DMS53 treated with DMSO at 0.1 percent for 48 hours (cell line): ENCODE results near the gene CMKLR1.

Experiments
- DNase-seq: peaks from one replicate; lab custom pipeline; 2025; ENCODE audit not compliant: unreplicated experiment; lab: John Stamatoyannopoulos, UW

CMKLR1 gene

DNA sequence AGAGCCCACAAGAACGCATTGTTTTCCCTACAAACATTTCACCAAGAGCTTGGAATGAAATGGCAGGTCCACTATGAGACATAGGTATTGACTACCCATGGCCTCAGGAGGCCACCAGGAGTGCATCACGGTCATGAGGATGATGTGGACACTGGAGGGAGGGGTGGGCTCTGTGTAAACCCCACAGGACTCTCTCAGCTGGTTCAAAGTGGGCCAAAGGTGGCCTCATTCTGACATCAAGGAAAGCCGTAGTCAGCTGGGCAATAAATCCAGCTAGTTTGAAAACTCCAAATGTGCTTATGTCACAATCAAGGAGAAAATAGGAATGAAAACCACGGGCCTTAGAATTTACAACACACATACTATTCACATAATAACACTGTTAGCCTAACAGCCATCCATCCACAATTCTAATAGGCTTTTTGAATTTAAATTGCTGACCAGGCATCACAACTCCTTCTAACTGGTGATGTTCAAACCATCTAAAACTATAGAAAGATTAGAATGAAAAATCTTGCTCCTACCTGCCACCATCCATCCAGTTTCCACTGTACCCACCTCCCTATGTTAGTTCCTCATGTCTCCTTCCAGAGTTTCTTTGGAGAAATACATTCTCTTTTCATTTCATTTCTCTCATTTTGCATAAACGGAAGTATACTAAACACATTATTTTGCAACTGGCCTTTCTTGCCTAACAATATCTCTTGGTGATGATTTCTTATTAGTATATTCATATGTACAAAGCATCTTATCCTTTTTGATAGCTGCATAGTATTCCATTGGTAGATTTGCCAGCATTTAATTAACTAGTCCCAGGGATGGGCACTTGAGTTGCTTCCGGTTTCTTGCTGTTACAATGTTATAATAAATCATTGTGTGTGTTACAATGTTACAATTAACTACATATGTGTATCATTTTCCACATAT, 21.5 kb downstream of the CMKLR1 start:
- DNase-seq, result no peak

- no peak for DNase-seq
These were observed 22.7 kb downstream of the CMKLR1 start for GRCh38 chr12:108316176-108317086.

DNA sequence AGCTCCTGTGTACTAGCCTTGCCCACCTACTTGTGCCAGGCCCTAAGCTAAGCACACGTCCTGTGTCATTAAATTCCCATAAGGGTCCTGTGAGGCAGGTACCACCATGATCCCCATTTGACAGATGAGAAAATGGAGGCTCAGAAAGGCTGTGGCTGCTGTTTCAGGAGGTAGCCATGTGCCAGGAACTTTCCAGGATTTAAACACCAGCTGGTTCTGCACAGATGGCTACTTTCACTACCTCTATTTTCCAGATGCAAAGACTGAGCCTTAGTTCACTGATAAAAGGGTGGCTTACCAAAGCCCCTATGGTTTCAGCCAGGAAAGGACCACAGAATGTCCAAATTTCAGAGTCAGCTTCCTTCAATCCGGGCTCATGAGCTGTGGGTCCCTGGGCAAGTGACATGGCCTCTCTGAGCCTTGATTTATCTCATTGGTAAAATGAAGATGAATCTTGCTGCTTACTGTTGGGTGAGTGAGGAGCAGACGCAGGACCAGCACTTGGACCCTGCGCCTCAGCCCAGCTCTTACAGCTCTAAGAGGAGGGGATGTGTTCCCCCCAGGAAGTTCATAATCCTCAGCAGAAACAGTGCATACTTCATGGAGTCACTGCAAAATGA, 23.5 kb downstream of the CMKLR1 start:
- DNase-seq, result no peak

DNA sequence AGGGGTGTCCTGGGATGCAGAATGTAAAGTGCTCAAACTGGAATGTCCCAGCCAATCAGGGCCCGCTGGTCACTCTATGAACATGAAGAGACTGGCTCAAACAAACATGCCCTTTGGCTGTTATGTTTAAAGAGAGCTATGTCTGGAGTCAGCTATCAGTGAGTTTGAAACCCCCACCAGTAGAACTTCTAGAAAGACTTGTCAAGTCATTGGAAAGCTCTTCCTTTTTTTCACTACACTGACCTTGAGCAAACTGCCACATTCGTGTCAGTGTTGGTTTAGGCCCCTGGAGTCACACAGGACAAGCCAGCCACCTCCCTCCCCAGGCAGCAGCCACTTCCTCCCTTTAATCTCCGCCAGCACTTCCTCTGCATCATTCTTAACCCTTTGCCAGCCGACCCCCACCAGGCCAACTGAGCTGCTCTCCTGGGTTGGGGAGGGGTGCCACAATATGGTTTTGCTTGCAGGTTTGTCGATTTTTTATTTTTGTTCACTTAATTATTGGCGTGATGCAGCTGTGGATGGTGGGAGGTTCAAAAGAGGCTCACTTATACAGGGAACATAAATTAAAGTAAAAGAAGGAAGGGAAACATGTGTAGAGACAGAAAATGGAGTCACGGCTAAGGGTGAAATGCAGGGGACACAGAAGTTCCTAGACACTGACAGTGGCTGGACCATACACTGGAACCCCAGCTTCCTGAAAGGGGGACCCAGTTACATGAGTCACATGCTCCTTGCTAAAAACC, 25.3 kb downstream of the CMKLR1 start:
- no peak for DNase-seq

- no peak for DNase-seq
These were observed 25.9 kb downstream of the CMKLR1 start for GRCh38 chr12:108313241-108313605.

- DNase-seq, result no peak
These were observed 26.4 kb downstream of the CMKLR1 start for GRCh38 chr12:108312693-108313189.

- DNase-seq, result no peak
These were observed 26.9 kb downstream of the CMKLR1 start for GRCh38 chr12:108312073-108312659.

GRCh38 chr12:108311605-108312004, 27.5 kb downstream of the CMKLR1 start:
- DNase-seq, result no peak

DNA sequence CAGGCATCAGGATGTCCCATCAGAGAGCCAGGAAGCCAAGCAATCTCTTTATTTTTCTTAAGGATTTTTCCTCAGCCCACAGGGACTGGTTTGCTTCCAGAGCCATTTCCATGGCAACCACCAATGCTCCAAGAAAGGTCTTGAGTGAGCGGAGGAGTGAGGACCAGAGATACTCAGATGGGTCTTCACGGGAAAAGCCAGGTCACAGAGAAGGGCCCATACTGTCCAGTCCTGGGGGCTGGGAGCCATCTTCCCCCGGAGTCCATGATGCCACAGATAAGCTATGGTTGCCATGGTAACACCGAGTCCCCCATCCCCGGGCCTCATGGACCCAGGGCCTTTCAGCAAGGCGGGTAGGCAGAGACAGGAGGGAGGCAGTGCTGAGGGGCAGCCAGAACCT, 28.6 kb downstream of the CMKLR1 start:
- DNase-seq, result no peak

GRCh38 chr12:108309674-108310312, 29.3 kb downstream of the CMKLR1 start:
- no peak for DNase-seq

DNA sequence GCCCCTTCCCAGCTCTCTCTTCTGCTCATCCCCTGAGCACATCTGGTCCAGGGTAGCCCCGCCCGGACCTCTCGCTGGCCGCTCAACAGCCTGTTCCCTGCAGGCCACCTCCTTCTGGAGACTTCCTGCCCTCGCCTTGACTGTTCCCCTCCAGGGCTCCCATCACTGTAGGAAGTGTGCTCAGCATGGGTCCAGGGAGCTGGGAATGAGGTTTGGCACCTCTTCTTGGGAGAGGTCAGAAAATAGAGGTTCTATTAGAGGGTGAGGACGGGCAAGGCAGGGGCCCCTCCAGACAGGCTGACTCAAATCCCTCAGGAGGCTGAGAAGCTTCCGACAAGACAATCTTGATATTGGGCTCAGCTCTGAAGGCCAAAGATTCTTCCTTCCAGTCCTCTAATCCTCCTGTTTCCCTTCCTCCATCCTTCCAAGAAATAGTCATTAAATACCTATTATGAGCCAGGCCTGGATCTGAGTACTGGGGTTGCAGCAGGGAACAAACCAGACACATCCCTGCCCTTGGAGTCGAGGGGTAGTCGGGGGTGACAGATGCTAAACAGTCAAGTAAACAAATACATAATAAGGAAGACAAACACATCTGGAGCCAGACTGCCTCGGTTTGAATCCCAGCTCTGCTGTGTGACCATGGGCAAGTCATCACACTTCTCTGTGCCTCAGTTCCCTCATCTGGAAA, 30.6 kb downstream of the CMKLR1 start:
- DNase-seq, result no peak

- DNase-seq, result no peak
These were observed 32.1 kb downstream of the CMKLR1 start for GRCh38 chr12:108307006-108307405.

- DNase-seq, result no peak
These were observed 32.6 kb downstream of the CMKLR1 start for GRCh38 chr12:108306506-108306905.

GRCh38 chr12:108305991-108306501, 33.1 kb downstream of the CMKLR1 start:
- DNase-seq, result no peak

DNA sequence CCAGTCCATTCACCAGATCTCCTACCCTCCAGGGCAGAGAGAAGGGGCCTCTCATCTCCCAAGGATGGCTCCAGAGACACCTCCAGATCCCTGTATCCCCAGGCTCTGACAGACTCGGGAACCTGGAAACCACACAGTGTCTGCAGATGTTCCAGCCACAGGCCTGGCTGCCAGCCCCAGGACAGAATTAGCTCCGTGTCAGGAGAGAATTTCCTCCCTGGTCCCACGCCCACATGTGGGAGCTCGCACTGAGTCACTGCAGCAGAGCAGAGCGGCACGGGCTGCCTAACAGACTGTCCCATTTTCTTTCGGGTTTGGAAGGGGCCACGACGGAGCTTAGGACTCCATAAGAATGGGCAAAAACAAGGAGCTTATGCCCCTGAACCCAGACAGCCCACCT, 33.6 kb downstream of the CMKLR1 start:
- DNase-seq, result no peak

DNA sequence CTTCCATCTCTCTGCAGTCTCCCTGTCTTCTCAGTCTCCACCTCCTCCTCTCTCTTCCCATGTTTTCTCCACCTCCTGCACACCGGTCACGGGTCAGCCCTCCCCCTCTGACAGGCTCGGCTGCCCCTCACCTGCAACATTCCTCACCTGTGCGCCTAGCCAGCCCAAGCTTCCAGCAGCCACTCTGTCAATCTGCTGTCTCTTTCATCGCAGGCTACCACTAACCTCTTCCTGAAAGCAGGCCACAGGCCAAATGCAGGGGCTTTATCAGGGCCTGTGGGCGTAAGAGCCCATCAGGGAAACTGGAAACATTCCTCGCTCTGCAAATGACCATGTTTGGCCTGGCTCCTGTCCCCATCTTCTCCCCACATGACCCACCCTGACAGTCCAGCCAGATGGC, 34.5 kb downstream of the CMKLR1 start:
- no peak for DNase-seq

DNA sequence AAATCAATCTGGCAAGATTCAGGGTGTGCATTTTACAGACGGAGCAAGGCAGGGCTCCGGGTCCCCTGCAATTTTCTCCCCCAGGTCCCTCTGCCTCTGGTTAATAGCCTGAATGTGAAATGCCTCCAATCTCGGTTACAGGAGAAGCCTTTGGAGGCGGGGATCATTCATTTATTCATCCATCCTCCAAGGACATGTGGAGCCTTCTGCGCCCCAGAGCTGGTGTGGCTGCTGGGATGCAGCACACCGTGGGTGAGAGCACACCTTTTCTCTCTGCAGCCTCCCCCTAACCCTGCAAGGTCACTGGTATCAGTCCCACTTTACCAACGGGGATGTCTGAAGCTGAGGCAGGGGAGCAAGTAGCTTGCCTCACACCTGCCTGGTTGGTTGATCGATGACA, 35.4 kb downstream of the CMKLR1 start:
- no peak for DNase-seq

- DNase-seq, result no peak
These were observed 36.5 kb downstream of the CMKLR1 start for GRCh38 chr12:108302403-108303311.
